Stimulated activated CD8-positive, alpha-beta memory T cell treated with anti-CD3 and anti-CD28 coated beads, Interleukin-2, amount 100 ng/mL, for 48 hours (primary cell): ENCODE results near the gene ICAM5.
"Not testable (repeated sequence)": the region's sequence is repeated elsewhere in the genome, so short reads cannot be mapped to it uniquely, and the experiment has no call there.

Source experiments
- DNase-seq, 2 donors: peaks; one replicate each; pipeline ENCODE4 v3.0.0-alpha.2; 2020; ENCODE audit warnings: low read depth in 2 of 2

The ICAM5 gene

GRCh38 chr19:10269333-10270179, 20.2 kb upstream of the ICAM5 start:
- peak; percentile 82 to 87 for DNase-seq

GRCh38 chr19:10270180-10270615, 19.6 kb upstream of the ICAM5 start:
- DNase-seq, result peak; percentile 78 to 81

- peak; percentile 67 to 74 for DNase-seq
Measured at GRCh38 chr19:10270616-10271394, 18.9 kb upstream of the ICAM5 start, which contains the start of gene ICAM1. Gene ICAM1 (plus strand): TSS chr19:10271120. CDS start chr19:10271160, 40 bp downstream.

DNA sequence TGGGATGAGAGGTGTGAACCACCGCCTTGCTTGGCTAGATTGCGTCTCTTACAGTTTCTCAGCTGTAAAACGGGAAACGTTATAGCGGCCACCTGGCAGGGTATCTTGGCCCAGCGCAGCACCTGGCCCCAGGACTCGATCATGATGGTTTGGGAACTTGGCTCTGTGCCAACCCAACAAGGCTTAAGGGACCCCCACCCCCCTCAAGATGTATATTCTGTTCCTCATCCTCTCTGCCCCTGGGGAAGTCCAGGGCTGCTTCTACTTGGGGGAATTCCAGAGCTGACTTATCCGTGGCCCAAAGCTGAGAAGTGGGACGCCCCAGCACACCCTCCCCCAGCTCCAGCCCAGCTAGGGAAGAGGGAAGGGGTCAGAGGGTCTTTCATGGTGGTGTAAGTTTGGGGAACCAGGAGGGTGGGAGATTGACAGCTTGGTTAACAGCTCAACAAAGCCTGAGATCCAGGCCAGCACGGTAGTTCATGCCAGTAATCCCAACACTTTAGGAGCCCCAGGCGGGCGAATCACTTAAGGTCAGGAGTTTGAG, 18.1 kb upstream of the ICAM5 start:
- DNase-seq, result no peak

DNA sequence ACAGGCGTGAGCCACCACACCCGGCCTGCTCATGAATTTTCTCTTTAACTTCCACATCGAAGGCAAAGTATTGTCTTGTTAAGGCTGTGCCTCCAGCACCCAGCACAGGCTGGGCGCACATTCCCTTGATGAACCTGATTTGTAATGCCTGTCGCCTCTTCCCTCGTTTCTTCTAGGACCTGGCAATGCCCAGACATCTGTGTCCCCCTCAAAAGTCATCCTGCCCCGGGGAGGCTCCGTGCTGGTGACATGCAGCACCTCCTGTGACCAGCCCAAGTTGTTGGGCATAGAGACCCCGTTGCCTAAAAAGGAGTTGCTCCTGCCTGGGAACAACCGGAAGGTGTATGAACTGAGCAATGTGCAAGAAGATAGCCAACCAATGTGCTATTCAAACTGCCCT, 15.2 kb upstream of the ICAM5 start:
- DNase-seq, result no peak

DNA sequence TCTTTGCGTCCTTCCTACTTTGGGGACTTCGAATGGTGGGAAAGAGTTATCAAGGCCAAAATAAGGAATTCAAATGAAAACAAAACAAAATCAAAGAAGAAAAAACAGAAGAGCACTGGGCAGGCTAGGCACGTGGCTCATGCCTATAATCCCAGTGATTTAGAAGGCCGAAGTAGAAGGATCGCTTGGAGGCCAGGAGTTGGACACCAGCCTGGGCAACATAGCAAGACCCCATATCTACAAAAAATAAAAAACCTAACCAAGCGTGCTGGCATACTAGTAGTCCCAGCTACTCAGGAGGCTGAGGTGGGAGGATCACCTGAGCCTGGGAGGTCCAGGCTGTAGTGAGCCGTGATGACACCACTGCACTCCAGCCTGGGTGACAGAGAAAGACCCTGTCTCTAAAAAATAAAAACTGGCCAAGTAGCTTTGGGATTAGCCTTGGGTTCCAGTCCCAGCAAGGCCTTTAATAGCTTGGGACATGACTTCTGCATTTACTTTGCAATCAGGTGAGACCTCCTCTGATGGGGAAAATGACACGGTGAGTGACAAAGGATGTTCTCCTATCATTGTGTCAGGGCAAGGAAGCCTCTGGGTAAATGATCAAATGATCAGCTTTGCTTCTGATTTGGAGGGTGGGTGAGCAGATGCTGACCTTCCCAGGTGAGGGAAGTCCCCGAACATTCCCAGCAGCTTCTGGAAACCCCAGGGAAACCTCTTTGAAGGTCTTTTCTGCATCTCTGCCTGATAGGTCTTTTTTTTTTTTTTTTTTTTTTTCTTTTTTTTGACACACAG, 11.8 kb upstream of the ICAM5 start:
- no peak for DNase-seq

DNA sequence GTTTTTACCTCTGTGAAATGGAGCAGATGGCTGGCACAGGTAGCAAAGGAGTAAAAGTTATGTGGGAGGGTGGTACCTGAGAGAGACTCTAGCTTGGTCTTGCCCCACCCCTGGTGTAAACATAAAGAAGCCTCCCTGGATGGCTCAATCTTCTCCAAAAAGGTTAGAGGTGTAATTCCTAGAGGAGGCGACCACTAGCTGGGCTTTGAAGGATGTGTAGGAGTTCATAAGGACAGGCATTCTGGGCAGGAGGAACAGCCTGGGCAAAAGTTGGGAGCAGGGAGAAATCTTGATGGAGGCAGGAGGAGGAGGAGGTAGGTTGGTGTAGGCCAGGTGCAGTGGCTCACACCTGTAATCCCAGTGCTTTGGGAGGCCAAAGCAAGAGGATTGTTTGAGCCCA, 10.8 kb upstream of the ICAM5 start:
- no peak for DNase-seq

DNA sequence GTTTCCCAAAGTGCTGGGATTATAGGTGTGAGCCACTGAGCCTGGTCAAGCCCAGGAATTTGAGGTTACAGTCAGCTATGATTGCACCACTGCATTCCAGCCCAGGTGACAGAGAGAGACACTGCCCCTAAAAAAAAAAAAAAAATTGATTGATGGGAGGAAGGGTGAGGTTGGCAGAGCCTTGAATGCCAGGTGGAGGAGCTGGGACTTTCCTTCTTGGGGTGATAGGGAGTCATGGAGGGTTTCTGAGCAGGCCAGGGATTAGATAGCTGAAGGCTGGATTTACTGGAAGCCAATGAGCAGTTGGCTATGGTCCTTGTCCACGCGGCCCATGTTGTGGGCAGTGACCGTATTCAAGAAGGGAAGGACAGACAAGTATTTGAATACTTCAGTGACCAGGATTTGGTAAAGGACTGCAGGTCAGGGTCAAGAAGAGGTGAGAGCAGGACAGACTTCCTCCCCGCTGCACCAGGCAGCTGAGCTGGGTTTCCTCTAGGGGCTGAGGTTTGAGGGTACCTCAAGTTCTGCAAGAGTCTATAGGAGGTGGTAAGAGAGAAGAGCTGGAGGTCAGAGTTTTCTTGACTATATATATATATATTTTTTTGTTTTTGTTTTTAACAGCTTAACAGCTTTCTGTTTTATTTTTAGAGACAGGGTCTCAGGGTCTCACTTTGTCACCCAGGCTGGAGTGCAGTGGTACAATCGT, 9.9 kb upstream of the ICAM5 start:
- no peak for DNase-seq

DNA sequence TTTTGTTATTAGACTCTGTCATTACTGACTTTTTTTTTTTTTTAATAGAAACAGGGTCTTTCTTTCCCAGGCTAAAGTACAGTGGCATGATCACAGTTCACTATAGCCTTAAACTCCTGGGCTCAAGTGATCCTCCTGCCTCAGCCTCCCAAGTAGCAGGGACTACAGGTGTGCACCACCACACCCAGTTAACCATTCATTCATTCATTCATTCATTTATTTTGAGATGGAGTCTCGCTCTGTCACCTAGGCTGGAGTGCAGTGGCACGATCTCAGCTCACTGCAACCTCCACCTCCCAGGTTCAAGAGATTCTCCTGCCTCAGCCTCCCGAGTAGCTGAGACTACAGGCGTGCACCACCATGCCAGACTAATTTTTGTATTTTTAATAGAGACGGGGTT, 7.7 kb upstream of the ICAM5 start:
- not testable (repeated sequence) for DNase-seq

DNA sequence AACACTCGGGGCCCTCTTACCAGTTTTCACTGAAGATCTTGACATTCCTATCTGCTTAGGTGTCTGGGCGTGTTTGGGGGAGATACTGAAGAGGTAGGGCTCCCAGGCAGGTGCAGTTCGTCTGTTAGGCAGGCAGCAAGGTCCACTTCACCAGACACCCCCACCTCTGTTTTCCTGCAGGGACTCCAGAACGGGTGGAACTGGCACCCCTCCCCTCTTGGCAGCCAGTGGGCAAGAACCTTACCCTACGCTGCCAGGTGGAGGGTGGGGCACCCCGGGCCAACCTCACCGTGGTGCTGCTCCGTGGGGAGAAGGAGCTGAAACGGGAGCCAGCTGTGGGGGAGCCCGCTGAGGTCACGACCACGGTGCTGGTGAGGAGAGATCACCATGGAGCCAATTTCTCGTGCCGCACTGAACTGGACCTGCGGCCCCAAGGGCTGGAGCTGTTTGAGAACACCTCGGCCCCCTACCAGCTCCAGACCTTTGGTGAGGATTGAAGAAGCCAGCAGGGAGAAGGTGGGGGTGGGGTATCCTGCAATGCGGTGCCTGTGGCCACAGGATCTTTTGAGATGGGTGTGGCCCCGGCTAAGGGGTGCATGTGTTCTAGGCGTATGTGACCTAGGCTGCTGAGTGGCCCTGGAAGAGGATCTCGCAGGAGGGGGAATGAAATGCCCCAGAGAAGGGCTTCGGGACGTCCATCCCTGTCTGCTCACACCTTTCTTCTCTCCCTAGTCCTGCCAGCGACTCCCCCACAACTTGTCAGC, 6.3 kb upstream of the ICAM5 start:
- DNase-seq, result no peak

DNA sequence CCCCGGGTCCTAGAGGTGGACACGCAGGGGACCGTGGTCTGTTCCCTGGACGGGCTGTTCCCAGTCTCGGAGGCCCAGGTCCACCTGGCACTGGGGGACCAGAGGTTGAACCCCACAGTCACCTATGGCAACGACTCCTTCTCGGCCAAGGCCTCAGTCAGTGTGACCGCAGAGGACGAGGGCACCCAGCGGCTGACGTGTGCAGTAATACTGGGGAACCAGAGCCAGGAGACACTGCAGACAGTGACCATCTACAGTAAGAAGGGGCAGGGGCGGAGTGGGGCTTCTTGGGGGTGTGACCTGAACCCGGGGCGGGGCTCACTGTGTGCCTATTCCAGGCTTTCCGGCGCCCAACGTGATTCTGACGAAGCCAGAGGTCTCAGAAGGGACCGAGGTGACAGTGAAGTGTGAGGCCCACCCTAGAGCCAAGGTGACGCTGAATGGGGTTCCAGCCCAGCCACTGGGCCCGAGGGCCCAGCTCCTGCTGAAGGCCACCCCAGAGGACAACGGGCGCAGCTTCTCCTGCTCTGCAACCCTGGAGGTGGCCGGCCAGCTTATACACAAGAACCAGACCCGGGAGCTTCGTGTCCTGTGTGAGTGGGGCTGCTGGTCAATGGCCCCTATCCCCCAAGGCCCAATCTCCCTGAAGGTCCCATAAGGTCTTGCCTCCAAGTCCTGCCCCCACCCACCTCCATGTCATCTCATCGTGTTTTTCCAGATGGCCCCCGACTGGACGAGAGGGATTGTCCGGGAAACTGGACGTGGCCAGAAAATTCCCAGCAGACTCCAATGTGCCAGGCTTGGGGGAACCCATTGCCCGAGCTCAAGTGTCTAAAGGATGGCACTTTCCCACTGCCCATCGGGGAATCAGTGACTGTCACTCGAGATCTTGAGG, 5.4 kb upstream of the ICAM5 start:
- no peak for DNase-seq

DNA sequence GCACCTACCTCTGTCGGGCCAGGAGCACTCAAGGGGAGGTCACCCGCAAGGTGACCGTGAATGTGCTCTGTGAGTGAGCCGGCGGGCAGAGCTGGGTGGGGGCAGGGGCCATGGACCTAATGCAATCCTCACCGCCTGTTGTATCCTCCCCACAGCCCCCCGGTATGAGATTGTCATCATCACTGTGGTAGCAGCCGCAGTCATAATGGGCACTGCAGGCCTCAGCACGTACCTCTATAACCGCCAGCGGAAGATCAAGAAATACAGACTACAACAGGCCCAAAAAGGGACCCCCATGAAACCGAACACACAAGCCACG, 4.8 kb upstream of the ICAM5 start:
- no peak for DNase-seq

GRCh38 chr19:10285393-10285792, 4.4 kb upstream of the ICAM5 start:
- DNase-seq, result no peak

DNA sequence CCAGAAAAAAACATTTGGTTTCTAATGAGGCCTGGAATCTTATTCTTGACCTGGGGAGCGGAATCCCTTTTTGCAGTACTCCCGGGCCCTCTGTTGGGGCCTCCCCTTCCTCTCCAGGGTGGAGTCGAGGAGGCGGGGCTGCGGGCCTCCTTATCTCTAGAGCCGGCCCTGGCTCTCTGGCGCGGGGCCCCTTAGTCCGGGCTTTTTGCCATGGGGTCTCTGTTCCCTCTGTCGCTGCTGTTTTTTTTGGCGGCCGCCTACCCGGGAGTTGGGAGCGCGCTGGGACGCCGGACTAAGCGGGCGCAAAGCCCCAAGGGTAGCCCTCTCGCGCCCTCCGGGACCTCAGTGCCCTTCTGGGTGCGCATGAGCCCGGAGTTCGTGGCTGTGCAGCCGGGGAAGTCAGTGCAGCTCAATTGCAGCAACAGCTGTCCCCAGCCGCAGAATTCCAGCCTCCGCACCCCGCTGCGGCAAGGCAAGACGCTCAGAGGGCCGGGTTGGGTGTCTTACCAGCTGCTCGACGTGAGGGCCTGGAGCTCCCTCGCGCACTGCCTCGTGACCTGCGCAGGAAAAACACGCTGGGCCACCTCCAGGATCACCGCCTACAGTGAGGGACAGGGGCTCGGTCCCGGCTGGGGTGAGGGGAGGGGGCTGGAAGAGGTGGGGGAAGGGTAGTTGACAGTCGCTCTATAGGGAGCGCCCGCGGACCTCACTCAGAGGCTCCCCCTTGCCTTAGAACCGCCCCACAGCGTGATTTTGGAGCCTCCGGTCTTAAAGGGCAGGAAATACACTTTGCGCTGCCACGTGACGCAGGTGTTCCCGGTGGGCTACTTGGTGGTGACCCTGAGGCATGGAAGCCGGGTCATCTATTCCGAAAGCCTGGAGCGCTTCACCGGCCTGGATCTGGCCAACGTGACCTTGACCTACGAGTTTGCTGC, 2.7 kb upstream of the ICAM5 start, which contains the start of gene ICAM4:
ICAM4 (plus strand) TSS at position 153 of the 935 bp plus-strand sequence; CDS start at position 211, 58 bp downstream.
- no peak for DNase-seq

GRCh38 chr19:10288662-10289166, 1.0 kb upstream of the ICAM5 start:
- no peak for DNase-seq

DNA sequence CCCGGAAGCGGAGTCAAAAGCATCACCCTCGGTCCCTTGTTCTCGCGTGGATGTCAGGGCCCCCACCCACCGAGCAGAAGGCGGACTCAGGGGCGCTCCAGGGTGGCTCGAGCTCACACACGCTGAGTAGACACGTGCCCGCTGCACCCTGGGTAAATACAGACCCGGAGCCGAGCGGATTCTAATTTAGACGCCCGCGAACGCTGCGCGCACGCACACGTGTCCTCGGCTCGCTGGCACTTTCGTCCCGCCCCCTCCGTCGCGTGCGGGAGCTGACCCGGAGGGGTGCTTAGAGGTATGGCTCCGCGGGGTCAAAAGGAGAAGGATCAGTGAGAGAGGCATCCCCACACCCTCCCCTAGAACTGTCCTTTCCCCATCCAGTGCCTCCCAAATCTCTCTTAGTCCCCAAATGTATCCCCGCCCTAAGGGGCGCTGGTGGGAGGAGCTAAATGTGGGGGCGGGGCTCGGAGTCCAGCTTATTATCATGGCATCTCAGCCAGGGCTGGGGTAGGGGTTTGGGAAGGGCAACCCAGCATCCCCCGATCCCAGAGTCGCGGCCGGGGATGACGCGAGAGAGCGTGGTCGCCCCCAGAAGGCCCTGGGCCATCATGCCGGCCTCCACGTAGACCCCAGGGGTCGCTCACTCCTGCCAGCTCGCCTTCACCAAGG, 451 bp upstream of the ICAM5 start:
- DNase-seq, result peak; percentile 48 to 67

DNA sequence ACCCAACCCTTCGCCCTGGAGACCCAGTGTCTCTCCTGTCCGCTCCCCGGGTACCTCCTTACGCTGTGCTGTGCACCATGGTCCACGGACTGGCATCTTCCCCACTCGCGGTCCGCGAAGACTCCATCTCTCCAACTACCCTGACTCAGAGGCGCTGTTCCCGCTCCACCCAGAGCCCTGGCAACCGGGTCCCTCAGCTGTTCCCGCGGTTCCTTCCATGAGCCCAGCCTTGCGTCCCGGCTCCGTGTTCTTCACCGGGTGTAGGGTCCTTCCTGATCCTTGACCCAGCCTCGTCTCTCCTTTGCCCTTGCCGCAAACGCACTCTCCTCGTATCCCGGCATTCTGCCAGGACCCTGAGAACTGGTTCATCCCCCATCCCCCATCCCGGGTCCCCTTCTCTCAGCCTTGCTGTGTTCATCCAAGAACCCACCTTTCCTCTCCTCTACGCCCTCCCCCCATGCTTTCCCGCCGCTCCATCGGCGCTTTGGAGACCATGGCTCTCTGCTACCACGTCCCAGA, 664 bp downstream of the ICAM5 start:
- DNase-seq, result no peak
